Right kidney (tissue), 1 donor: ENCODE results near the gene LRRC4C.

Source experiments
- DNase-seq: peaks from one replicate; pipeline ENCODE4 v3.0.0-alpha.2; 2016

Gene LRRC4C

DNA sequence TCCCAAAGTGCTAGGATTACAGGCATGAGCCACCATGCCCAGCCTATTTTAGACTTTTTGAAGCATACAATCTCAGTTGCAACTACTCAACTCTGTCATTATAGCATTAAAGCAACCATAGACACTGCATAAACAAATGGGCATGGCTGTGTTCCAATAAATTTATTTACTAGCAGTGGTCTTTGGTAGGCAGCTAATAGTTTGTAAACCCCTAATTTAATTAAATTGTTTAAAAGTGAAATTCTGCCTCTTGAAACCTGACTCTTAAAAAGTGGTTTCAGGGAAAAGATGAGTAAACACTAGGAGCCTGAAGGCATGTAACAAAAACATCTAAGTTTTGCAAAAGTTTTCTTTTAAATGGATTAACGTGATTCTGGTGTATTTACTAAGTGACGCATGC, 1364.5 kb downstream of the LRRC4C start:
- no peak for DNase-seq

DNA sequence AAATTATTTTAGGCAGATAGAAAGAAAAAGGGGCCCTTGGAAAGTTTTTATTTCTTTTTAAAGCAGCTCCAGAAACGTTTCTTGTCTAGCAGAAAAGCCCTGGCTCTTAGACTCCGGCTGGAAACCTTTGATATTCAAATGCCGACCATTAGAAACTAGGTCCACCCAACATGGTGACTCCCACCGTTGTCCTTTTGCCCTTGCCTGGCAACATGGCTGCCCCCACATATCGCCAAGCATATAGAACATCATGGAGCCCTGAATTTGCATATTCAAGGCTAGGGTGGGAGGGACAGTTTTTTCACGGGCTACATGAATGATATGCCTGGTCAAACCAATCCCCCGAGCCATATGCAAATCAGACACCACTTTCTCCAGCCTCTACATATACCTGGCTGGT, 1379.0 kb downstream of the LRRC4C start:
- DNase-seq: no peak
